GM12892 (cell line): ENCODE results near the gene SFT2D3.

Experiments
- POLR2A ChIP-seq: IDR thresholded peaks from 2 replicates; pipeline ENCODE4 v1.6.1; 2011; ENCODE audit warnings: low read depth, low read length, control low read depth
- POLR2AphosphoS5 ChIP-seq: IDR thresholded peaks from 2 replicates; pipeline ENCODE4 v1.6.1; 2011; ENCODE audit warnings: low read depth, low read length, control low read depth
- TAF1 ChIP-seq: IDR thresholded peaks from 2 replicates; pipeline ENCODE4 v1.6.1; 2011; ENCODE audit warnings: low read depth, mild to moderate bottlenecking, control low read depth, low read length, borderline replicate concordance

DNA sequence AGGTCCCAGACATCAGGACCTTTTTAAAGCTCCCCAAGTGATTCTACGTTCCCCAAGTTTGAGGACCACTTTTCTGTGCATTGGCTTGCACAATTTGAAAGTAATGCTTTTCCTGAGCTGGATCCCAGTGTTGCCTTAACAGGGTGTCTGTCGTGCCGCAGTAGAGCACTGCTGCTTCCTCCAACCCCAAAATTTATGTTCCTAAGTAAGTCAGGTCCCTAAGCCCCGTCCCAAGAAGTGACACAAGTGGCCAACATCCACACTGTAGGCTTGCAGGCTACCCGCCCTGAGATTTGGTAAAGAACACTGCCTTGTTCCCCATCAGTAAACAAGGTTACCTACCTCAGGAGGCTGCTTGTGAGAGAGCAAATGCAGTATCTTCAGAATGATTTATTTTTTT, 2.0 kb downstream of the SFT2D3 start:
- TF ChIP-seq POLR2A (no peak), TAF1 (no peak), POLR2AphosphoS5 (no peak)
